Measurements from ENCODE around the gene CD2.

Gene CD2

DNA sequence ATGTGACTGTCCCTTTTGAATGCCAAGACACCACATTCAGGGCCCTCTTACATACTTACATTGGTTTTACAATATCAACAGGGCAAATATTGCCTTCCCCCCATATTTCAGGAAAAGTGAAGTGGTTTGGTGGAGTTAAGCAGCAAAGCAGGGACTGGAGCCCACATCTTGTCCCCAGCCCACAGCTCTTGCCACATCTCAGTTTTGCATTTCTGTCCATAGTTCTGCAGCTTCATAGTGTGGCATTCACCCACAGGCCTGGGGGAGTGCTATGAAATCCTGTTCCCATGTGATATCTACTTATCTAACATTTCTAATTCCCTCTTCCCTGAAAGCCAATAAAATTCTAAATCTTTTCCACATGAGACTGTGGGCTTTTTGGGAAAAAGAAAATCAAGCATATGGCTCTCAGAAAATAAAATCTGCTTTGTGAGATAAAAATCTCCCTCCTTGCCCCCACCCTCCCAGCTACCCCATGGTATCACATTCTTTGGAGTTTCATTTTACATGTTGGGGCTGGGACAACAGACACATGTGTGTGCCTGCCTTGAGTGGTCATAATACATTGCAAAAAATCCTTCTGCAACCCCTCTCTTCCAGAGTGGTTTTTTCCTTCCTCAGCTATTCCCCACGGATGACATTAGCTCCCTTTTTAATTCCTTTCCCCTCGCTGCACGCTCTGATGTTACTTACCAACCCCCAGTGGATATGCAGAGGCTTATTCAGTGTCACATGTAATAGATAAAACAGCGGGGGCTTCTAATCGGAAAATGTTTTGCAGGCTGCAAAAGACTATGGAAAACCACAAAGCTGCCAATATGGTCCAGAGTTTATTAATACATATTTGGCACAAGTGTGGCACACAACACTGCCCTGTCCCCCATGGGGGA lies 20.5 kb upstream of the CD2 start:
- no peak for DNase-seq

DNA sequence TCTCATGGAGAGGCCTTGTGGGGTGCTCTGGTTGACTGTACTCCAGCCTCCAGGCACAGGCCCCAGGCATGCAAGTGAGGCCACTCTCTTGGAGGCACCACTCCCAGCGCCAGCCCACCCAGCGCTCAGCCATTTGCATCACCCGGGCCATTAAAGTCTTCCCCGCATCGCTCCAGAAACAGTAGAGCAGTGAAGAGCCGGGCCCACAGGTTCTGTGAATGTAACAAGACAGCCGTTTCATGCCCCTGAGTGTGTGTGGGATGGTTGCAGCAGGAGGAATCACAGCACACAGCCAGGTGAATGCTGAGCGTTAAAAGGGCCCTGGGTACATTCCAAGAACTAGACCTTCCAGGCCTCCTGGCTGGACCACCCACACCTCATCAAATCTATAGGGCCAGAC lies 19.0 kb upstream of the CD2 start:
- DNase-seq = no peak

DNA sequence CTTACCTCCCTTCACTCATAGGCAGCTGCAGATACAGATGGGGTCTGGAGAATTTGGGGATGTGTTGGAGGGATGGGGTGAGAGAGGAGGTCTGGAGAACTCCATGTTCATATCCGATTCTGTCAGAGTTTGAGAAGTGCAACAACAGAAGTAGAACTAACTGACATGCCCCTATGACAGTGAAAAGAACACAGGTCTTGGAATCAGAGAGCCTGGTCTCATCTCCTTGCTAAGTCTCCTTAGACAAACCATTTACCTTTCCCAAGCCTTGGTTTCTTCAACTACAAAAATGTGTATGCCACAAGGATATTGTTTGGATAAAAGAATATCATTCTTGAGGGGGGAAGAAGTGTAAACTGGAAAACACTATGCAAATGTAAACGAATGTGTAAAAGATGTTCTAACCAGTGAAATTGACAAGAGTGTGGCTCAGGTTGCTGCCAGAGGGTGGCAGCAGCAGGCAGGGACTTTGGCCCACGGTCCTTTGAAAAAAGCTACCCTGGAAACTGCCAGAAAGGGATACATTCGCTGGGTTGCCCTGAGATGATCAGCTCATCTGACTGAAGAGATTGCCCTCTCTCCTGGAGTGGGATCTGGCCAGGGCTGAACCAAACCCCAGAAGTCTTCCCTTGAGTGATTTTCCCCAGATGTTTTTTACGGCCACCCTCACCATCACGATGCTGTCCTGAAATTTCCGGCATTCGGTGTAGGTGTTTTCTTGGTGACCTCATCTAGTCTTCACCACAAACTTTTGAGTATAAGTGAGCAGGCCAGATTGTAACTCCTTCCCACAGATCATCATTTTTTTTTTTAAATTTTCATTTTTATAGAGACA lies 17.0 kb upstream of the CD2 start:
- DNase-seq = peak; percentile 82

DNA sequence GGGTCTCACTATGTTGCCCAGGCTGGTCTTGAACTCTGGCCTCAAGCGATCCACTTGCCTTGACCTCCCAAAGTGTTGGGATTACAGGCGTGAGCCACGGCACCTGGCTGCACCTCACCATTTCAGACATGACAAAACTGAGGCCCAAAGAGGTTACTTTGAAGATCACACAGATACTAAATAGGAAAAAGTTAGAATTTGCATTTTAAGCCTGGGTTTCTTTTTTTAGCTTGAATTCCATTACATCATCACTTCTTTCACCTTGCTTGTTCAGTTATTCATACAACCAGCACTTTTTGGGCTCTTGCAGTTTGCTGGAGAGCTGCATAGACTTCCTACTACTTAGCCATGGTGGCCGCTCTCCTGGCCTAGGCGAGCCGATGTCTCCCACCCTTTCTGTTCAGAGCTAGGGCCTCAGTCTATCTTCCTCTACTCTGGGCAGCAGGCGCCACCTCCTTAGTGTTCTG lies 16.3 kb upstream of the CD2 start:
- peak; percentile 65 for DNase-seq

DNA sequence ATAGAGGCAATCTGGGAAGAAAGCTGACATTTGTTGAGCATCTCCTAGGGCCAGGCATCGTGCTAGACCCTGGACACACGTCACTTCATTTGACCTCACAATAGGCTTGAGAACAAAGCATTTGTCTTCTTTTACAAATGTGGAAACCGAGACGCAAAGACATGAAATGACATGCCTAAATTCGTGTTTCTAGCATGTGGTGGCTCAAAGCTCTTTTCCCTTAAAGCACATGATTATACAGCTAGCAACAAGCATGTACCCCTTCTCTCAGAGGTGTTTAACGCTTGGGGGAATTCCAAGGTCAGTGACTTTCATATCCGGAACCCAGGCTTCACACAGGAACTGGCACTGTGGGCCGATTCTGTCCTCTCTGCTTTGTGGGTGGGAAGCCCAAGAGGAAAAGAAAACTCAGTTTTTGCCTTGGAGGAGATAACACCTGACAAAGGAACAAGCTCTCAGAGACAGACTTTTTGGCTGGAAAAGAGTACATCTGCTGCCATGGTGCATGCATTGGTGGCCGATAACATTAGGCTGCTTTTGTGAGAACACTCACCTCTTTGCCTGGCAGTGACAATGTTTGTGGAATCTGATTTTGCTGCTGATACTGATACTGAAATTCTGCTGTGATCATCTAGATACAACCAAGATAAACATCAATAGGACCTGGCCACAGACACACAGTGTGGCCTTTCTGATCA lies 15.4 kb upstream of the CD2 start:
- DNase-seq = peak; percentile 74

DNA sequence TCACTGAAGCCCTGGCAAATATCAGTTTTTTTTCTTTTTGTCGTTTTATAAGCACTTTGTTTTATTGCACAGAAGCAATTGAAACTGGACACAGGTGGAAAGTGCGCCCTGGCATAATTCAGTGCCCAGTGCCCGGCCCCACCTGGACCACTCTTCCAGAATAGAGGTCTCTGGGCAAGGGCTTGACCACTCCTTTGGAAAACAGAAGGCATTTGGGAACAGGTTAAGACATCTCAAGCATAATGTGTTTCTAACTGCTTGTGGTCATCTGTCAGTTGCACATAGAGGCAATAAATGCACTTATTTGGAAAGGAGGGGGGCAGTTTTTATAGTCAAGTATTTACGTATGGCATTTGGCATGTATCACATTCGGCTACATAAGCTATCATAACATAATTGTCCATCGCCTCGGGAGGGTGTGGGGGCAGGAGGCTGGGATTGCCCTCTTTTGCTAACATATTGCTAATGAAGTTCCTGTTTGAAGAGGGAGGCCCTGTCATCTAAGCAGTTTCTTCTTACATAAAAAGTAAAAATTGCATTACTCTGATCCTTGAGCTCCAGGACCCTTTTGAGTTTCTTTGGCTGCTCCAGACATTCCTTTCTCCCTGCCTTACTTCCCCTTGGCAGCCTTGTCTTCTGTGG lies 14.7 kb upstream of the CD2 start:
- no peak for DNase-seq

DNA sequence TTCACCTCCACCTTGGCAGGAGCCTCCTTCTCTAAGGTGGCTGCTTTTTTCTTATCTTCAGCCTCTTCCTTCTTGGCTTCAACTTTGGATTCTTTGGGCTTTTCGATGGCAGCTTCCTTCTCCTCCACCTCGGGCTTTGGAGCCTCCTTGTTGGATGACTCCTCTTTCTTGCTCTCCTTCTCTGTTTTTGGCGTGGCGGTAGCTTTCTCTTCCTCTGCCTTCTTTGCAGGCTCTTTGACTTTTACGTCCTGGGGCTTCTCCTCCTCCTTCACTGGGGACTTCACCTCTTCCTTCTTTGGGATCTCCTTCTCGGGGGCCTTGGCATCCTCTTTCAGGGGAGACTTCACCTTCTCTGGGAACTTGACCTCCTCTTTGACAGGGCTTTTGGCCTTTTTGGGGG lies 13.9 kb upstream of the CD2 start:
- DNase-seq = no peak

DNA sequence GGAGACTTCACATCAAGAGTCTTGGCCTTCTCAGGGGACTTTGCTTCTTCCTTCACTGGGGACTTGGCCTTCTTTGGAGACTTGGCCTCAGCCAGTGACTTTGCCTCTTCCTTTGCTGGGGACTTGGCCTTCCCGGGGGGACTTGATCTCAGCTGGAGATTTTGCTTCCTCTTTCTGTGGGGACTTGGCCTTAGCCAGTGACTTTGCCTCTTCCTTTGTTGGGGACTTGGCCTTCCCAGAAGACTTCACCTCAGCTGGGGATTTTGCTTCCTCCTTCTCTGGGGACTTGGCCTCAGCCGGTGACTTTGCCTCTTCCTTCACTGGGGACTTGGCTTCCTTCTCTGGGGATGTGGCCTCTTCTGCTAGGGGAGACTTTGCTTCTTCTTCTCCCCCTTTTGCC lies 13.5 kb upstream of the CD2 start:
- DNase-seq = no peak

DNA sequence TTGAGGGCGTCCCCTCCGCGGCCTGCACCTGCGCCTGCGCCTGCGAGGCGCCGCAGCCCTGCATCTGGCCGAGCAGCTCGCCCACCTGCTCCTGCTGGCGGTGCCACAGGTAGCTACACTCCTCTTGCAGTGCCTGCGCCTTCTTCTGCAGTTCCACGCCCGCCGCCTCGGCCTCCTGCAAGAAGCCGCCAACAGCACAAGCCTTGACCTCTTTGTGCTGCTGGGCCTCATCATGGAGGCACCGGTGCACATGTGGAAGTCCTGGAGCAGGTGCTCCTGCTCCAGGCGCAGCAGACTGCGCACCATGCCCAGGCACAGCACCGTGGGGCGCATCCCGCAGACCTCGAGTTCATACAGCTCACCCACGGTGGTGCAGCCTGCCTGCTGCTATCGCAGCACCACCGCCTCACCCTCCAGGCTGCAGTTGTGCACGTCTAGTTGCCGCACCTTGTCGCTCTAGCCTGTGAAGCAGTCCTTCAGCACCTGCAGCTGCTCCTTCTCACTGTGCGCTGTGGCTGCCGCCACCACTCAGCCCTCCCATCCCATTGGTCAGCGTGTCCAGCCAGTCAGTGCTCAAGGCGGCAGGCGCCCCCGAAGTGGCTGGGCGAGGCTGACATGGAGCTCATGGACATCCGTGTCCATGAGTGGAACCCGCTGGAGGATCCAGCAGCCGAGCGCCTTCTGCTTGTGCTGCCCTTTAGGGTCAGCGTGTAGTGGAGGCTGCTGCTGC lies 12.2 kb upstream of the CD2 start:
- DNase-seq = no peak

DNA sequence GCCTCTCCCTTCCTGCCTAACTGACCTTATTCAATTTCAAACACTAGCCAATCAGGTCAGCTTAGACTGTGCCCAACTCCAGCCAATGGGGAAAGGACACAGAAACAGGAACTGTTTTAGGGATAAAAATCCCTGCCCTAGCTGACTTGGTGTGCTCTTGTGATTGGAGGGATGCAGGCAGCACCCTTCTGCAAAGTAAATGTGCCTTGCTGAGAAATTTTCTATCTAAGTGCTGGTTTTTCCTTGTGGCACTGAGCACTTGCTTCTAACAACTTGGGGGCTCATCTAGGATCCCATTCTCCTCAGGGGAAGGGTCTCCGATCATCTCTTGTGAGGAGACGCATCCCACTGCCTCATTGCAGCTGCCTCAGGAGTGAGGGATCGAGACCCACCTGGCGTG lies 10.7 kb upstream of the CD2 start:
- DNase-seq = no peak

DNA sequence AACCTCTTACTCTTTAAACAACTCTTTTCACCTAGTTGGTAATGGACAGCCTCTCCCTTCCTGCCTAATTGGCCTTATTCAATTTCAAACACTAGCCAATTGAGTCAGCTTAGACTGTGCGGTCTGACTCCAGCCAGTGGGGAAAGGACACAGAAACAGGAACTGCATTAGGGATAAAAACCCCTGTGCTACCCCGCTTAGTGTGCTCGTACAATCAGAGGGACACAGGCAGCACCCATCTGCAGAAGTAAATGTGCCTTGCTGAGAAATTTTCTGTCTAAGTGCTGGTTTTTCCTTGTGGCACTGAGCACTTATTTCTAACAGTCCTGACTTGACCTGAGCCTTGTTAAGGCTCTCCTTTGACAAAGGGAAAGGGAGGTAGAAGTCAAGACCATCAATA lies 6.0 kb upstream of the CD2 start:
- DNase-seq = no peak

DNA sequence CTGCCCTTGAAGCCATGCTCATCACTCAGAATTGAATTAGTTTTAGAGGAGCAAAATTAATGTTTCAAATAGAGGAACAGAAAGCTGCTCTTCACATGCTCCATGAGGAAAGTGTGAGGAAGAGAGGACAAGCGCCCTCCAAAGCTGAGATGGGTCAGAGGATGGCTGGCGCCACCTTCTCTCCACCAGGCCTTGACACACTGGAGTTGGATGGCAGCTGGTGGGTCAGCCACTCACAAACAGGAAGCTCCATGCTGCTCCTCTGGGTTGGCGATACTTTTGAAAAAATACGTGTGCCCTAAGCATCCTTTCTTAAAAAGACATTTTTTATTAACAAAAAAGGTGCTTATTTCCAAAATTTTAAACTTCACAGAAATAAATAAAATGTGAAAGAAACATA lies 3.1 kb upstream of the CD2 start:
- no peak for DNase-seq

DNA sequence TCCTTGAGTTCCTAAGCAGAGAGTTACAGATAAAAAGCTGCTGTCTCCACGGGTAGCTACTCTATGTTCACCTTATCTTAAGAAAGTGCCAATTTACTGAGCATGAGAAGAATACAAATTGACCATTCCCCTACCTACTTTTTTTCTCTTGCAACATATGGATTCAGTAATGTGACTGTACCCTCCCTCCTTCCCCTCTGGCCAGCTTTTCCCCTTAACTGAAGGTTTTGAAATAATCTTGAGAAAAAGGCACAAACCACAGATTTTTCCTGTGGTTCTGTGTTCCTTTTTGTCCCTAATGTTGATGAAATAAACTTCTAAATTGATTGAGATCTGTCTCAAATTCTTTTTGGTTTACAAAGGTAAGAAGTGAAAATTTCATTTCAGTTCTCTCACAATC lies 2.6 kb upstream of the CD2 start:
- no peak for DNase-seq

DNA sequence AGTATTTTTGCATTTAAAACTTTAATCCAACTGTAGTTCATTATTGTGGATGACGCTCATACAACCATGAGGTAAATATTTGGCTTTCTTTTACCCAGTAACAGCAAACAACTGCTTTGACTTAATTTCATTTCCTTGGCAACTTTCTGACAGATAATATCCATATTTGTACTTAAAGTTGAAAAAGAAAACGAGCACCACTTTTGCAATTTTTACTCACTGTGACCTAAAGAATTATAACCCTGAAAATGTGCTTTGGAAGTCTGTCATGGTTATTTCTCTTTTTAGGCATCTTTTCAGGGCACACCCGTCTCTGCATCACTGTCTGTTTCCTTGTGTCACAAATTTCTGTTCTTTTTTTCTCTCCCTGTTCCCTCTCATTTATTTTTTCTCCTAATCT lies 918 bp upstream of the CD2 start:
- no peak for DNase-seq

DNA sequence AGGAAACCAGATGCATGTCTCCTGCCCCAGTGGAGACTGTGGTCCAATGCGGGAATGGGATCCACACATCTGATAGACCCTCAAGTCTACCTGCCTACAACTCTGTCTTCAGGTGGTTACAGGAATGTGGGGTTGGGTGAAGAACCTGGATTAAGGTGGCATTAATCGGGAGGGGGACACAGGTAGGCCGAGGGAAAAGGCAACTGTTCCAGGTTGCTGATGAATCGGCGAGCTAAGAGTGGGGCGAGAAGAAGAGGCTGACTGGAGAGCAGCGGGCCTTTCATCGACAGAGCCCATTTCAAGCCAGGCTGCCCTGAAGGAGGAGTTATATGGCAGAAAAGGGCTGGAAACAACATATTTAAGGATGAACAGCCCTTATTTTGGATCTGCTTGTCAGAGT lies 836 bp downstream of the CD2 start:
- DNase-seq = peak; percentile 32

DNA sequence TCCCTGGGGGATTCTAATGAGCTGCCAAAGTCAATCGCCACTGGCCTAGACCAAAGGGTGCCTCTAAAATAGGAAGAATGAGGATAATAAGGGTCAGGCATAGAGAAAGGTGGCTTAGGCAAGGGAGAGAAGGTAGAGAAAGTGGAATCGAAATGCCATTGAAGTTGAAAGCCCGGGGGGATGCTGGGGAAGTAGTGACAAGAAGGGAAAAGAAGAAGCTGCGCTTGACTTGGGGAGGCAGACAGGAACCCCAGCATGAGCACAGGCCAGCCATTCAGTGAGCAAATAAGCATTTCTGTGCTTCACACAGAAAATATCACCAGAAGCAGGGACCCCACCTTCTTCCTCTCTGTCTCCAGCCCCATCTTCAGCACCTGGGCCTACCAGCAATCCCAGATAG lies 1.5 kb downstream of the CD2 start:
- DNase-seq = peak; percentile 36

DNA sequence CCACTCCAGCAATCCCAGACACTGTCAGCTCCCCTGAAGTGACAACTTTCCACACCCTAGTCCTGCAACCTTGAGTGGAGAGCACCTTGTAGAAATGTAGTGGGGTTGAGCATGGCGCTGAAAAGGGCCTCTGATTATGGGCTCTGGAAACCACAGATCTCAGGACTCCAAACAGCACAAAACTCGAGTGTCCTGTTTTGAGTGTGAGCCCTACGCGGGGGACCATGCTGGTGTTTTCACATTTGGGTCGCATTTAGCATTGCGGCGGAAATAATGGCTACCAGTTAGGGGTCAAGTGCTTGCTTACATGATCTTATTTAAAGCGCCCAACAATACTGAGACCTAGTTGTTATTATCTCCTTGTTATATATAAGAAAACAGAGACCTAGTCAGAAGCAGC lies 1.9 kb downstream of the CD2 start:
- DNase-seq = peak; percentile 54

DNA sequence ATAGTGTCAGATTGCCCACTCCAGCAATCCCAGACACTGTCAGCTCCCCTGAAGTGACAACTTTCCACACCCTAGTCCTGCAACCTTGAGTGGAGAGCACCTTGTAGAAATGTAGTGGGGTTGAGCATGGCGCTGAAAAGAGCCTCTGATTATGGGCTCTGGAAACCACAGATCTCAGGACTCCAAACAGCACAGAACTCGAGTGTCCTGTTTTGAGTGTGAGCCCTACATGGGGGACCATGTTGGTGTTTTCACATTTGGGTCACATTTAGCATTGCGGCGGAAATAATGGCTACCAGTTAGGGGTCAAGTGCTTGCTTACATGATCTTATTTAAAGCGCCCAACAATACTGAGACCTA lies 4.2 kb downstream of the CD2 start:
- peak; percentile 38 for DNase-seq

DNA sequence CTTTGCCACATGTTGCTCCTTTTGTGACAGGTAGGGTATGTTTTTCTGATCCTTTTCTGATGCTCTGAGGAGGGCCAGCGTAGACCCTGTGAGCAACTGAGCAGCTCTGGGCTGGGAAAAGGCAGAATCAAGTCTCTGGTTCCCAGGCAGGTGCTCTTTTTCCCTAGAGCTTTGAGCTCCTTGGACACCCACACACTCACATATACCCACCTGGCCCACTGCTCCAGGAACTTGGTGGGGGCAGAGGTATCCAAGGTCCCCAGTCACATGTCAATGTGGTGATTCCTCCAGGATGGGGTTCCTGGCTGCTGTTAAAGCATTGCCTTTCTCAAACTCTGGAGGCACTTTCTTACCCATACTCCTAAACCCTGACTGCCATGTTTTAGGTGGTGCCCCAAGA lies 5.4 kb downstream of the CD2 start:
- no peak for DNase-seq

DNA sequence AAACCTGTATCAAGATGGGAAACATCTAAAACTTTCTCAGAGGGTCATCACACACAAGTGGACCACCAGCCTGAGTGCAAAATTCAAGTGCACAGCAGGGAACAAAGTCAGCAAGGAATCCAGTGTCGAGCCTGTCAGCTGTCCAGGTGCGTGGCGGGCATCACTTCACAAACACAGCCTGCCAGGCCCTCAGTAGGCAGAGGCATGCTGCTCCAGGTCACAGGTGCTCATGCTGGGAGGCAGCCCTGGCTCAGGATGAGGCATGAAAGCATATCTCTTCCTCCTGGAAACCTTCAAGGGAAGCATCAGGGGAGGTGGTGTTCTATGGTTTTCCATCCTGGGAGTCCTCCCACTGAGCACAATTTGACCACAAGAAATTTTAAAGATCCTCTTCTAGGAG lies 6.3 kb downstream of the CD2 start:
- no peak for DNase-seq

DNA sequence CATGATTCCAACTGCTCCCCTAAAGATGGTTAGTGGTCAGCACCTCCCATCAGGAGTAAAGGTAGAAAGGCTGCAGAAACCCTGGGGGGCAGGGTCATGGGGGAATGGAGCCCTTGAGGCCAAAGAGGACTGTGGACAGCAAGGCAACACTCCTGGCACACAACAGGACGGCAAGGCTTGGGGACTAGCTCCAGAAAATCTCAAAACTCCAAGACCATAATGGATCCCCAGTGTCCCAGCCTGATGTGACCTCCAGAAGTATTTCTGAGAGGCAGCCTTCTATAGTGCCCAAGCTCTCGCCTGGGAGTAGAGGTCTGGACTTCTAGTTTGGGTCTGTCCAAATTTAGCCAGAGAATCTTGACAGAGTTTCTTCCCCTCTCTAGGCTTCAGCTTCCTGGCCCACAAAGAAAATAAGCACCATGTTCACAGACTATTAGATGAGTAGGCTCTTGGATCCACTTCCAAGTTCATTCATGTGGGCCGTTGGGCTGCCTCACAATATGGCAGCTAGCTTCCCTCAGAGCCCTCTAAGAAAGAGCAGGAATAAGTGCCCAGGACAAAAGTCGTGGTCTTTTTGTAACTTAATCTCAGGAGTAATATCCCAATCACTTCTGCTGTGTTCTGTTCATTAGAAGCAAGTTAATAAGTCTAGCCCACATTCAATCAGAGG lies 6.9 kb downstream of the CD2 start:
- no peak for DNase-seq

DNA sequence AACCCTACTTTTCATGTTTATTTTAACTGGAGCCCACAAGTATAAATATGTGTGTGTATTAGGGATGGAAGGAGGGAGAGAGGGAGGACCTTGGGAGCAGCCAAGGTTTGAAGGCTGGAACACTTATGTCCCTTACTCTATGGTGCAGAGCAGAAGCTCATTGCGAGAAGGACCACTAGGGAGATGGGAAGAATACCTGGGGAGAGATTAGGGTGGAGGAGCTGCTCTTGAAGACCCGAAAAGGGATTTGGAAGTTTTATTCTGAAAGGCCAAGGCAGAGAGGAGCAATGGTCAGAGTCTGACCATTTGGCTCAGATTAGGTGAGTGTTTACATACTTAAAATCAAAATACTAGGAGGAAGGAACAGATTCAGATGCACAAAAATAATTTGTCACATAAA lies 8.1 kb downstream of the CD2 start:
- no peak for DNase-seq

Data from activated CD4-positive, alpha-beta T cell treated with anti-CD3 and anti-CD28 coated beads for 48 hours (primary cell).